OCI-LY7 (cell line): ENCODE results near the gene CPNE4. TPM values are rescaled to one million over a fixed set of nuclear protein-coding genes. Genes with fewer than 3 reads are reported as not detected.

ENCODE experiments used
- BruUV-seq: library from RNA; stranded (reverse); fragments of 400-500 nt; replicated peaks from 2 replicates; lab custom pipeline; 2021; lab: Mats Ljungman, UMichigan
- CTCF ChIA-PET: fragments of 300-600 bp; sonication (Branson Sonifier 250); formaldehyde crosslinking; loops from one replicate; lab custom pipeline; 2022; ENCODE audit warnings: antibody characterized with exemption; ENCODE audit not compliant: unreplicated experiment; lab: Charles Lee
- POLR2A ChIA-PET: fragments of 300-600 bp; sonication (Branson Sonifier 250); formaldehyde crosslinking; loops from one replicate; lab custom pipeline; 2022; ENCODE audit warnings: antibody characterized with exemption; lab: Charles Lee
- DNase-seq: peaks from one replicate; pipeline ENCODE4 v3.0.0-alpha.2; 2015; ENCODE audit warnings: low spot score
- H2AFZ ChIP-seq: fragments of 200-600 bp; sonication (generic), shearing (Covaris generic); 2 replicates; pipeline ENCODE4 v1.6.1; 2014; ENCODE audit warnings: mild to moderate bottlenecking, antibody characterized with exemption, low read length, moderate library complexity
- H3K27ac ChIP-seq: fragments of 200-600 bp; sonication (generic); 2 replicates; pipeline ENCODE4 v1.5.1; 2014; ENCODE audit warnings: mixed run types, low read depth, mild to moderate bottlenecking, moderate library complexity, low read length, inconsistent platforms; ENCODE audit not compliant: poor library complexity, severe bottlenecking
- H3K36me3 ChIP-seq: fragments of 200-600 bp; sonication (generic); 2 replicates; pipeline ENCODE4 v1.6.1; 2014; ENCODE audit warnings: mild to moderate bottlenecking, antibody characterized with exemption, low read length, moderate library complexity, mixed read lengths; ENCODE audit not compliant: insufficient read depth
- H3K4me1 ChIP-seq: fragments of 200-600 bp; sonication (generic); 2 replicates; pipeline ENCODE4 v1.5.1; 2014; ENCODE audit warnings: mild to moderate bottlenecking, low read length; ENCODE audit not compliant: insufficient read depth, poor library complexity, severe bottlenecking
- H3K4me2 ChIP-seq: fragments of 200-600 bp; sonication (generic); 2 replicates; pipeline ENCODE4 v1.6.1; 2014; ENCODE audit warnings: mild to moderate bottlenecking, low read length
- H3K4me3 ChIP-seq: fragments of 200-600 bp; sonication (generic); 2 replicates; pipeline ENCODE4 v1.5.1; 2014; ENCODE audit warnings: mild to moderate bottlenecking, low read depth, low read length; ENCODE audit not compliant: poor library complexity, severe bottlenecking
- H3K79me2 ChIP-seq: fragments of 200-600 bp; sonication (generic); 2 replicates; pipeline ENCODE4 v1.6.1; 2016; ENCODE audit warnings: low read depth, mild to moderate bottlenecking, low read length, moderate library complexity, mixed read lengths; ENCODE audit not compliant: insufficient read depth
- H3K9me2 ChIP-seq: fragments of 200-600 bp; sonication (generic); 2 replicates; pipeline ENCODE4 v1.6.1; 2016; ENCODE audit warnings: mild to moderate bottlenecking, low read length, mixed read lengths; ENCODE audit not compliant: insufficient read depth
- H3K9me3 ChIP-seq: fragments of 200-600 bp; sonication (generic); 2 replicates; pipeline ENCODE4 v1.6.1; 2014; ENCODE audit warnings: mild to moderate bottlenecking, mixed run types, low read length, mixed read lengths
- H4K20me1 ChIP-seq: fragments of 200-600 bp; sonication (generic); 2 replicates; pipeline ENCODE4 v1.6.1; 2014; ENCODE audit warnings: mild to moderate bottlenecking, antibody characterized with exemption, low read length, moderate library complexity, mixed read lengths; ENCODE audit not compliant: insufficient read depth
- EZH2phosphoT487 ChIP-seq: fragments of 200-600 bp; sonication (generic); IDR thresholded peaks from 2 replicates; pipeline ENCODE4 v1.6.1; 2018; ENCODE audit warnings: low read depth, borderline replicate concordance, mild to moderate bottlenecking, mixed run types, antibody characterized with exemption, low read length, moderate library complexity, mixed read lengths
- intact Hi-C: fragments of 100-400 bp; cut with micrococcal nuclease; formaldehyde crosslinking; loops from one replicate; pipeline ENCODE4 v1.10.0; 2022; ENCODE audit not compliant: unreplicated experiment
- total RNA-seq, 2 experiments: library from RNA; depleted of rRNA in 1 of 2; stranded (reverse); fragments of >200 nt in 1 of 2; shearing (Covaris generic) in 1 of 2; gene quantifications; 2 replicates each; pipeline ENCODE4 v1.2.3, GENCODE V29; 2014 to 2022
- TF ChIP-seq, protein P1 (sequence below): fragments of 200-600 bp; sonication (generic); conservative IDR thresholded peaks from 2 replicates; pipeline ENCODE4 v1.5.1; 2014; ENCODE audit warnings: mild to moderate bottlenecking, antibody characterized with exemption, low read length, moderate library complexity, mixed read lengths

CPNE4 gene
- total RNA-seq, 2 experiments from 2014 or later = not detected

DNA sequence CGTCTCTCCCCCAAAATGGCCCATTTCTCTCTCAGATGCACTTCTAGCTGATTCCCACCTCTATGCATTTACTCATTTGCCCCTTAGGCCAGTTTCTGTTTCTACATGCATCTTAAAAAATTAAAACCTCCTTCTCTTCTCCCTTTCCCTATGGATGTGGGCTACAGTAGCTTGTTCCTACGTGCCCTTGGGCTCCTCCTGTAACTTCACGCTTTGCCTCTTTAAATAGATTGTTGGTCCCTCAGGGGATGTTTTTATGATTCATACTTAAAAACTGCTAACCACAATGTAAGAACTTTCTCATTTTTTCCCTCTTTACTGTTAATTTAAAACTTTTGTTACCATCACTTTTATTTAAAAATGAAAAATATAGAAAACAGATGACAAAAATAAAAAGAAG, 346.4 kb downstream of the CPNE4 start:
- H3K4me3 ChIP-seq = no peak overlapping the region
- no peak for DNase-seq
- TF ChIP-seq EZH2phosphoT487 = no peak
- TF ChIP-seq, protein P1, sequence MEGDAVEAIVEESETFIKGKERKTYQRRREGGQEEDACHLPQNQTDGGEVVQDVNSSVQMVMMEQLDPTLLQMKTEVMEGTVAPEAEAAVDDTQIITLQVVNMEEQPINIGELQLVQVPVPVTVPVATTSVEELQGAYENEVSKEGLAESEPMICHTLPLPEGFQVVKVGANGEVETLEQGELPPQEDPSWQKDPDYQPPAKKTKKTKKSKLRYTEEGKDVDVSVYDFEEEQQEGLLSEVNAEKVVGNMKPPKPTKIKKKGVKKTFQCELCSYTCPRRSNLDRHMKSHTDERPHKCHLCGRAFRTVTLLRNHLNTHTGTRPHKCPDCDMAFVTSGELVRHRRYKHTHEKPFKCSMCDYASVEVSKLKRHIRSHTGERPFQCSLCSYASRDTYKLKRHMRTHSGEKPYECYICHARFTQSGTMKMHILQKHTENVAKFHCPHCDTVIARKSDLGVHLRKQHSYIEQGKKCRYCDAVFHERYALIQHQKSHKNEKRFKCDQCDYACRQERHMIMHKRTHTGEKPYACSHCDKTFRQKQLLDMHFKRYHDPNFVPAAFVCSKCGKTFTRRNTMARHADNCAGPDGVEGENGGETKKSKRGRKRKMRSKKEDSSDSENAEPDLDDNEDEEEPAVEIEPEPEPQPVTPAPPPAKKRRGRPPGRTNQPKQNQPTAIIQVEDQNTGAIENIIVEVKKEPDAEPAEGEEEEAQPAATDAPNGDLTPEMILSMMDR = no peak
- no peaks in the 10 kb centered on the region for H3K9me2 ChIP-seq
- no peaks in the 10 kb centered on the region for H3K36me3 ChIP-seq
- H3K4me1 ChIP-seq = no peaks in the 10 kb centered on the region
- intact Hi-C loops = no loop called here
- H3K9me3 ChIP-seq = no peaks in the 10 kb centered on the region
- H3K27ac ChIP-seq = no peak overlapping the region
- BruUV-seq = no TSS peak
- H3K79me2 ChIP-seq = no peaks in the 10 kb centered on the region
- no peaks in the 10 kb centered on the region for H4K20me1 ChIP-seq
- CTCF ChIA-PET = no interaction called here
- no peak overlapping the region for H3K4me2 ChIP-seq
- POLR2A ChIA-PET = no interaction called here
- no peak overlapping the region for H2AFZ ChIP-seq

DNA sequence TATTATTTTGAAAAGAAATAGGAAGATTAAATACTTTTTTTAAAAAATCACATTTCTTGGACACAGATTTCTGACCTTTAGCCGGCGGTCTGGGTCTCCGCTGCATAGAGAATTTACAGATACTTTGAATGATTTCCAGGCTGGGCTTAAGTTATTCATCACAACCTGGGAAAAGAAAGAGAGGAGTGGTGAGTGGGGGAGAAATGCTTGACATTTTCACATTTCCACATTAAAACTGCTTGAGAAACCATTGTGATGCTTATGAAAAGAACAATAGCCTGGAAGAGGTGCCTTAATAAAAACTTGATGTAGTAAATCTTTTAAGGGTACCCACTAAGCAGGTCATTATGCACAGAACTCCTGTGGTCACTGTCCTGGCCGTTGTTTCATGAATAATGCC, 365.2 kb downstream of the CPNE4 start:
- H3K9me3 ChIP-seq = no peaks in the 10 kb centered on the region
- no peak overlapping the region for H3K4me3 ChIP-seq
- TF ChIP-seq, protein P1 = no peak
- TF ChIP-seq EZH2phosphoT487 = no peak
- no TSS peak for BruUV-seq
- no peak overlapping the region for H2AFZ ChIP-seq
- no peaks in the 10 kb centered on the region for H3K9me2 ChIP-seq
- H3K79me2 ChIP-seq = no peaks in the 10 kb centered on the region
- H3K27ac ChIP-seq = no peak overlapping the region
- intact Hi-C loops = no loop called here
- no peak for DNase-seq
- CTCF ChIA-PET = no interaction called here
- H3K36me3 ChIP-seq = no peaks in the 10 kb centered on the region
- H3K4me2 ChIP-seq = no peak overlapping the region
- H3K4me1 ChIP-seq = no peaks in the 10 kb centered on the region
- POLR2A ChIA-PET = no interaction called here
- no peaks in the 10 kb centered on the region for H4K20me1 ChIP-seq

DNA sequence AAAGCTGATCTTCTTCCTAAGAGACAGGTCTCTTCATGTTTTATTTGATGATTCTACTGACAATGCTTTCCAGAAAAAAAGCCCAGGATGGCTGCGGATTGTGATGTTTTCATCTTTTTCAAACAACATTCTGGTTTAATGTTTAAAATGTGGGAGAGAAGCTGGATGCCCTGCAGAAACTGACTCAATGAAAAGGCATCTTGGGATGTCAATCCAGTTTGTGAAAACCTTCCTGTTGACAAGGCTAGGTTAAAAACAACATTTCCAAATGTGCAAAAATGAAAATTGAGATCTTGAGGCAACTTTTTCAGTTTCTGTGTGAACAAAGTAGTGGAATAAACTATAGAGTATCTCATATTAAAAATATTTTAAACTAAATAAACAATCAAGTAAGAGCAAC, 376.0 kb downstream of the CPNE4 start:
- Histone ChIP-seq H3K4me3 (no peak overlapping the region), H4K20me1 (no peaks in the 10 kb centered on the region), H3K9me3 (no peaks in the 10 kb centered on the region), H3K27ac (no peak overlapping the region), H3K4me2 (no peak overlapping the region), H3K4me1 (no peaks in the 10 kb centered on the region), H2AFZ (no peak overlapping the region), H3K9me2 (no peaks in the 10 kb centered on the region), H3K36me3 (no peaks in the 10 kb centered on the region), H3K79me2 (no peaks in the 10 kb centered on the region)
- TF ChIP-seq, protein P1 = no peak
- TF ChIP-seq EZH2phosphoT487 = no peak
- BruUV-seq = no TSS peak
- CTCF ChIA-PET = no interaction called here
- intact Hi-C loops = no loop called here
- no peak for DNase-seq
- POLR2A ChIA-PET = no interaction called here
